HG02973 (cell line): ENCODE measurements around the gene NRCAM.
A peak's percentile ranks its signal among the peaks of the same experiment; 100 is the strongest.

ENCODE experiments used
- ATAC-seq: cut with Tn5 transposase; IDR thresholded peaks from one replicate; pipeline ENCODE4 v1.9.1; 2021; ENCODE audit warnings: moderate library complexity; ENCODE audit not compliant: unreplicated experiment

NRCAM gene

DNA sequence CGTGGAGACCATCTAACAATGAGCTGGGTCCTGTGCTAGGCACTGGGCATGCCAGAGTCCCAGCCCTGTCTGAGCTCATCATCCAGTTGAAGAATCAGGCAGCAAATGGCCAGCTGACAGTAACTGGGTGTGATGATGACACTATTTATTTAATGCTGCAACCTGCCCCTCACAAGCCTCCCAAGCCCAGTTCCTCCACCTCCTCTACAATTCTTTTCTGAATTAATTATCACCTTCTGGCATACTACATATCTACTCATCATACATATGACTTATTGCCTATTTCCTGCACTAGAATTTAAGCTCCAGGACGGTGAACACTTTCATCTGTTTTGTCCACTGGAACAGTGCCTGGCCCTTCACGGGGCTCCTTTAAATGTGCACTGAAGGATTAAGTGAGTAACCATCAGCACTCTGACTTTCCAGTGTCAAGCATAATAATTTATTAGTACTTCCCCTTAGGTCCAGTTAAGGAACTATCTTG, 229.4 kb downstream of the NRCAM start:
- ATAC-seq = no peak

DNA sequence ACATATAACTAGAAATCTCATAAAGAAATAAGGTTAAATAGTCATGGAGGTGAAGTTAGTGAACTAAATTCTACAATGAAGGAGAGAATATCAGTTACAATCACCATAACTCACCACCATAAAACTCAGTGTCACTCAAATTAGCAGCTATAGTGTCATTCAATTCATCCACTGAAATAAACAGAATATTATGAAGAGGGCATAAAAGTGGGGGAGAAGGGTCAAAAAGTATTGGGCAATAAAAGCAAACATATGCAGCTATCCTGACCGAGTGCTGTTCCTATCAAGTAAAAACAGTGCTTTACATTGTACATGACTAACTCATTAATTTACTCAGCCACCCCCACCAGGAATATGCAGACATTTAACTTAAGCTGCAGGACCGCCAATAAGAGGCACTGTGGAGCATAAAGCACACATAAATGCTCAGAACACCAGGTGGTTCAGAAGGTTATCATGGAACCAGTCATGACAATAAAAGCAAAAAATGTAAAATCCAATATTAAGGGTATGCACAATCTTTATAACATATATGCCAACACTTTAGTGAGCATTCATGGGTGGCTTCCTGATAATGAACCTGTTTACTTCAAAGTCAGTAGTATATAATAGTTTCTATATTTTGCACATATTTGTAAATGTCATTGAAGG, 230.6 kb downstream of the NRCAM start:
- no peak for ATAC-seq

DNA sequence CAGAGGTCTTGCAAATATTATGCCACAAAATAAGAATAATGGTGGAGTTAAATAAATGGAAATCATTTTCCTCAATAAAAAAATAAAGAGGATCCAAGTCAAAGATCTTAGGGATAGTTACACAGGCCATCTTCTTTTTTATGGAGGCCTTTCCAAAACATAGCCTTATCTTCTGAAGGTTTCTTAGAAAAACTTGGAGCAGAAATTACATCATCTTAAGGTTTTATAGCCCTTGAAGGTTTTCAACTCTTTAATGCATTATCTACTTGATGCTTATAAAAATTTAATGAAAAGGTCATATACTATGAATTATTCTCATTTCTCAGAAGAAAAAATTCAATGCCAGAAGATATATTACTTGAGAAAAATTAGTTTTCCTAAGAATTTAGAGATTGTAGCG, 231.8 kb downstream of the NRCAM start:
- no peak for ATAC-seq

DNA sequence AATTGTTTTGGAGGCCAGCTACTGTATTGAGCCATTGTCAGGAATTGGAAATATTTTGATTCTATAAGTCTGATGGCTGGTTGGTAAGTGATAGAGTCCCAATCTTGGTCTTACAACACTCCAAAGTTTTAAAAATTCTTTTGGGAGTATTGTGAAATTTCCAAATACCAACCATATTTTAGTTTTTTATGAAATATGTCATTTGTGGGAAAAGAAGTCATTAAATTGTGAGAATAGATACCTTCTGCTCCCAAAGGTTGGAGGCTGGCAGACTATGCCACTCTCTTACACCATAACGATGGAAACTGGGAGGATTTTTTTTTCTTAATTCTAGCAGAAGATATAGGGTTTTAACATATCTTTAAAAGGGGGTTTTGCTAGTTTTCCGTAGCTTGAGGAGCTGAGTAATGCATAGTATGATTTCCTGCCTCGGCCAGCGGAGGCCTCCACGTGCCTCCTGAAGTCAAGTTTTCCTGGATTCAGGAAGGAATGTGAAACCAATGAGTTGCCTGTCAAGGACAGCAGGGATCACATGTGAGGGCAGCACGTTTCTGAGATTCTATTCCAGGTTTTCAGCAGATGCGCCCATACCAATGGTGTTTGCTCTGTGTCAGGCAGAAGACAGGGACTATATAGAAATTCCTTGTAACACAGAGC, 233.9 kb downstream of the NRCAM start:
- no peak for ATAC-seq

DNA sequence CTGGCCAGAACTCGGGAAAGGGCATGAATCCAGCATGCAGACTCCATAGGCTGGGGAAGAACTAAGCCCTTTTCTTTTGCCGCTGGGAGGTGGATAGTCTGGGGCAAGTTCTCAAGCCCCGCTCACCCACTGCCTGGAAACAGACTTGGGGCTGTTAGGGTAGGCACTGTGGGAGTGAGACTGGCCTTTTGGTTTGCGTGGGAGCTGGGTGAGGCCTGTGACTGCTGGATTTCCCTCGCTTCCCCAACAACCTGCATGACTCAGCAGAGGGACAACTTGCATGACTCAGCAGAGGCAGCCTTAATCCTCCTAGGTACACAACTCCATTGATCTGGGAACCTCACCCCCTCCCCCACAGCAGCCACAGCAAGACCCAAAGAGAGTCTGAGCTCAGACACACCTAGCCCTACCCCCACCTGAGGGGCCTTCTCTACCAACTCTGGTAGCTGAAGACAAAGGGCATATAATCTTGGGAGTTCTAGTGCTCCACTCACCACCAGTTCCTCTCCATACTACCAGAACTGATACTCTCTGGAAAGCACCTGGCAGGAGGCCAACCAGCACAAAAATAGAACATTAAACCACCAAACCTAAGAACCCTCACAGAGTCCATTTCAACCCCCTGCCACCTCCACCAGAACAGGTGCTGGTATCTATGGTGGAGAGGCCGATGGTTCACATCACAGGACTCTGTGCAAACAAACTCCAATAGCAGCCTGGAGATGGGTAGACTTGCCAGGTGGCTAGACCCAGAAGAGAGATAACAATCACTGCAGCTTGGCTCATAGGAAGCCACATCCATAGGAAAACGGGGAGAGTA, 244.6 kb downstream of the NRCAM start:
- peak; percentile 76 for ATAC-seq

DNA sequence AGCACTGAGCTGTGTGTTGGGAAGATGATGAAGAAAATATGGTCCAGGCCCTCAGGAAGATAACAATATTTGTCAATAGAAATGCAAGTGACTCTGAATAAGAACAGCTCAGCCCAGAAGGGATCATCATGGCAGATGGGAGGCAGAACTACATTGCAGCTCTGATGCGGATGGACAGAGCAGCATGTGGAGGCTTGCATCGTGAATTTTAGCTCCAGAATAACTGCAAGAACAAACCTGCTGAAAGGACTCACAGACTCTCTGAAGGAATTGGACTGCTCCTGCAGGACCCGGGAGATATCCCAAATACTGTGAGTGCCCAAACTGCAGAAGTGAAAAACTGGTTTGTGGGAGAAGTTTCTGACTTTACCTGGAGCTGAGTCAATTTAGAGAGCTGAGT, 245.4 kb downstream of the NRCAM start:
- no peak for ATAC-seq

DNA sequence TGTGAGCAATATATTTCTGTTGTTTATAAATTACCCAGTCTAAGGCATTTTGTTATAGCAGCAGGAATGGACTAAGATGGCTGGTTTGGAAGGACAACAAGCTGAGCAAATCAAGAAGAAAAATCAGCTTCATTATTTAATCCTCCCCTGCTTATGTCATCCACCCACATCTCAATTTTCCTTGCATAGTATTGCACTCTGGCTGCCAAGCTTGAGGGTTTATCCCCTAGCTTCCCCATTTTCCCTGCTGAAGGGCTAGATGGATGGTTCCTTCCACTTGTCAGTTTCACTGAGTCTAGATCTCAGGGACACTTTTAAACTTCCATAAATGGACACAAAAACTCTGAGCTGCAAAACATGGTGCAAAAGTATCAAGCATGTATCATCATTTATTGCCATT, 250.9 kb downstream of the NRCAM start:
- no peak for ATAC-seq

DNA sequence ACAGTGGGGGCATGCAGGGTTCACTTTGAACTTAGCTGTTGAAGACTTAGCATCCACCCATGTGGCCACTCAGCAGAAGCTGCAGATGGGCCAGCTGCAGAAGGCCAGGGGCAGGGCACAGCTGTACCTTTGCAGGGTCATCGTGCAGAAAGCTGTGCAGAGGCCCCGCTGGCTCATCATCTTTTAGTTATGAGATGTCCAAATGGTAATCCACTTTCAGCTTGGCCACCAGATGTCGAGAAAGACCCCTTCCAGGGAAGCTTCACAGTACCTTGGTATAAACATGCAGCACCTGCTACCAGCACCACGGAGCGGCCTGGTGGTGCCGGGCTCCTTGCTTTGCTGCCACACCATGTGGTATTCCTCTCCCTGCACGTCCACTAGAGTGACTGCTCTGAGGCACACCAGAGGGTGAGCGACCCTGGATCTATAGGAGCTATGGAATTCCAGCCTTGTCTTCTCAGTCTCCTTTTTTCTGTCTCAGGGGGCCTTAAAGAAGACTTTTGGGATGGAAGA, 251.9 kb downstream of the NRCAM start:
- no peak for ATAC-seq

DNA sequence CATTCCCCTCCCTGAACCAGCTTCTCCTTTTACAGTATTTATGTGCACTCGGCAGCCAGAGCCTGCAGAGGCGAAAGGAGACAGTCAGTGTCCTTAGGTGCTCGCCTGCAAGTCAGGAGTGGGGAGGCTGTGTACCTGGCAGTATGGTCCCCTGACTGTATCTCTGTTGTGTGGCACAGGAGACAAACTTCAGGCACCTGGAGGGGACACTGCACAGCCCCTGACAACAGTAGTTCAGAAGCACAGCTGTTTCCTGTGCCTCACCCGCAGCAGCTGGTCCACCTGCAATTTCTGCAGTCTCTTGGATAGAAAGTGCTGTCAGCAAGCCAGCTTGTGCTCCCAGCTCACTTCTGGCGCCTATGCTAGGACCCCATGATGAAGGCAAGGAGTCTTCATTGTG, 252.7 kb downstream of the NRCAM start:
- ATAC-seq = no peak

DNA sequence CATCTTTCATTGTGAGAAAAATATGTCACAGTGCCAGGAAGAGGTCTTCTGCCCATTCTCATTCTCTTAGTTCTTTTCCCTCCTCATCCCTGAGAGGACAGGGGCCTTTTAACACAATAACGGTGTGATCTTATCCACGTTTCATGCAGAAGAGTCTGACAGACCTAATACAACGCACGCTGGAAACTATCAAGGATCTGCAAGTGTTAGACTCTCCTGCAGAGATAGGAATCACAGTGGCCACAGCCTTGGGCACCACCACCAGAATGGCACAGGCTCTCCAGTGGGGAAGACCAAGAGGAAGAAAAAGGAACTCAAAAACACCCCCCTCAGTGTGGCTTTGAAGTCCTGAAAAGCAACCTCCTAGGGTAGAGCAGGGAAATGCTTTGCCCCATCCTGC, 253.5 kb downstream of the NRCAM start:
- no peak for ATAC-seq

DNA sequence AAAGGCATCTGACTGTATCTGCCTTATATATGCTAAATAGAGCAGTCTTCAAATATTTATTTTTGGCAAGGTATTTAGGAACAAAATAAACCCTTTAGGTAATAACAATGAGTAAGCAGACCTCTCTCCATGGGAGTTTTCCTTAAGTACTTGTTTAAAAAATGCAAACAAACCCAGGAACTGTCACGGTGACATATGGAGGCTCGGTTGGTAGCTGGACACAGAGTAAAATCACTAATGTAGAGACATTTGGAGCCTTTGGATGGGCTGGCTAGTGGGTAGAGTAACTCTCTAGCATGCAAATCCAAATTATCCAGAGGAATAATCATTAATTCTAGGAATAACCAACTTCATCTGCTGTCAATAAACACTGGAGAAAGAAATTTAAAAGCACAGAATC, 254.5 kb downstream of the NRCAM start:
- ATAC-seq = no peak

DNA sequence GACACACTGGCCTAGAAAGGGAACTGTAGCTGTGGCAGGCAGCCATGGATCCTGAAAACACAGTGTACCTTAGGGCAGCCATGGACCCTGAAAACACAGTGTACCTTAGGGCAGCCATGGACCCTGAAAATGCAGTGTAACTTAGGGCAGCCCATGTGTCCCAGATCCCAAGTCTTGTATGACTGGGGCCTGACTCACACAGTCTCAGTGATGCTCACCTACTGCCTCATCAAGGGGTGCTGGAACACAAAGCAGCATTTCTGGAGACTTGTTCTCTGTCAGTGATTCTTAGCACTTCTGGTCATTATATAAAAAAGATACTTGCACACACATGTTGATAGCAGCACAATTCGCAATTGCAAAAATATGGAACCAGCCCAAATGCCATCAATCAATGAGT, 255.9 kb downstream of the NRCAM start:
- ATAC-seq = no peak

DNA sequence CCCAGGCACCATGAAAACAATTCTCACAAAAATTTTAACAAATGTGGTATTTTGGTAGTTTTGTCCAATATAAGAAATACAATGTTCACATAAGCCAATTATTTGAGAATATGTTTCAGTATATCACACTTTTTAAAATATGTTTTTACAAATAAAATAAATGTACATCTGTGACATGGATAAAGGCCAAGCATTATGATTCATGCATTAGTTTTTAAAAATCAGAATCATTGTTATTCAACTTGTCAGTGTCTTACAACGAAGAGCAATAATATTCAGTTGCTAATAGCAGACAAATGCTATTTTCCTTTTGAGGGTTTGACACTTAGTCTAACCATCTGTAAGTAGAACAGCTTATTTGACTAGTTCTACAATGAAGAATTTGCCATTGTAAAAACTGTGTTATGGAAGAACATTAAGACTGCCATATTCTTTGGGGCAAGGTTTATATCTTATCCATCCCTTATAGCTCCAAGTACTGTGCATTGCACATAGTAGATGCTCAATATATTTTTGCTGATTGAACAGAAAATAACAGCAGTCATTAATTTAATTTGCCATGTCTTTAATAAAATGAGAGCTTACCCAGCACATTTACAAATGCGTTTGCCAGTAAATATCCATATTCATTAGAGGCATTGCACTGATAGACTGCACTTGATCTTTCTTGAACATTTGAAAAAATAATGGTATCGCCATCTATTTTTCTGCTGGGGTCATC, 258.7 kb downstream of the NRCAM start:
- ATAC-seq = no peak

DNA sequence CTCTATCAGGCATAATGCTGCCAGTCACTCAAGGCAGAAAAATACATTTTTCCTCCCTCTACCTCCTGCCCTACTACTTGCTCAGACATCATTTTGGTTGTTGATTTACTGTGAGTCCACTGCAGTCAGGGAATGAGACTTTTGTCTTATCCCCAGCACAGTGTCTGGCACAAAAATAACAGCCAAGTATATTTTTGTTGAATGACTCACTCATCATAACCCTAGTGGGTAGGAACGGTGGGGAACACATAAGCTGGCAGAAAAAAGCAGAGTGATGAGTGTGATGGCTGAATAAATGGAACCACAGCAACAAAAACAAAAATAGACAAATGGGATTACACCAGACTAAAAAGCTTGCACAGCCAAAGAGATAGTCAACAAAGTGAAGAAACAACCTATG, 260.2 kb downstream of the NRCAM start:
- ATAC-seq = no peak

DNA sequence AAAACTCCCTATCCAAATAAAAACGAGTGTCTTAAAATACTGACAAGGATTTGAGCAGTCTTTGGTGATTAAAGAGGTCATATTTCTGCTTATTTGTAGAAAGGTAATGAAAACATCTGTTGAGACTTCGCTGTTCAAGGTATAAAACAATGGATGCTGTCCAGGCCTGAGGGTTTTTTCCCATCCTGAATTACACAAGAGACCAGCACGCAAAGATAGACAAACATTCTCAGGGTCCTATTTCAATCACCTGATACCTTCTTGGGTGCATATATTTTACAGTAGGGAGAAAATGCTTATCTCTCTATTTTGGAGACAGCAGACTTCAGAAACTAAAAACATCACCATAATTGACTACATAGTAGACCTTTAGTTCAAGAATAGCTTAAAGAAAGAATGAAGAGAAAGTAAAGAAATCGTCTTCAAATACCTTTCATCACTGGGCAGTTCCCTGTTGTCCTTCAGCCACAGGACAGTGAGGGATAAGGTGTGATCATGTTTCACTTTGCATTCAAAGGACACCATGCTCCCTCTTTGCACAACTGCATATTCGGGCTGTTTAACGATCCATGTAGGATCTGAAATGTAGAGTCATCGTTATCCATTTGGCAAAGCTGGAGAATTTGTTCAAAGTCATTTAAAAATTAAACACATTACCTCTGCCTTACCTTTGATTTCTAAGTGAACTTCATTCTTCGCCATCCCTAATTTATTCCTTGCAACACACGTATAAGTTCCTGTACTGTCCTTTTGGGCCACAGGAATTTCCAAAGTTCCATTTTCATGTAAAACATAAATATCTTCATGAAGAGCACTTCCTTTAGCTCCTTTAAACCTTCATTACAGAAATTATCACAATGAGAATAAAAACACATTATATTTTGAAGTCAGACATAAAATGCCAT, 262.4 kb downstream of the NRCAM start:
- no peak for ATAC-seq

DNA sequence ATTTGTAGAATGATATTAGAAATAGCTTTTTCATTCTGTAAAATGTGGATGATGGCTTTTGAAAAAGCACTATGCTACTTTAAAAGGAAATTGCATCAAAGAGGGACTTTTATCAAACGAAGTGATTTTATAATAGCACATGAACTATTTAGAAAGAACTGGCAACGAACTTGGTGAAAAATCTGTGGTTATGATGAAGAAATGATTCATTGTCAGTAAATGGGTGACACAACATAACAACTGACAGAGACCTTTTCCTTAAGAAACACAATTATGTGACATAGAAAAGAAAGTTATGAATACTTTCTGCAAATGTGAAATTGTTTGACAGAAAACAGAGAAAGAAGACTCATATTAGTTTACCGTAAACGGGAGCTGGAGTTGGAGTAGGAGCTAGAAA, 265.3 kb downstream of the NRCAM start:
- no peak for ATAC-seq

DNA sequence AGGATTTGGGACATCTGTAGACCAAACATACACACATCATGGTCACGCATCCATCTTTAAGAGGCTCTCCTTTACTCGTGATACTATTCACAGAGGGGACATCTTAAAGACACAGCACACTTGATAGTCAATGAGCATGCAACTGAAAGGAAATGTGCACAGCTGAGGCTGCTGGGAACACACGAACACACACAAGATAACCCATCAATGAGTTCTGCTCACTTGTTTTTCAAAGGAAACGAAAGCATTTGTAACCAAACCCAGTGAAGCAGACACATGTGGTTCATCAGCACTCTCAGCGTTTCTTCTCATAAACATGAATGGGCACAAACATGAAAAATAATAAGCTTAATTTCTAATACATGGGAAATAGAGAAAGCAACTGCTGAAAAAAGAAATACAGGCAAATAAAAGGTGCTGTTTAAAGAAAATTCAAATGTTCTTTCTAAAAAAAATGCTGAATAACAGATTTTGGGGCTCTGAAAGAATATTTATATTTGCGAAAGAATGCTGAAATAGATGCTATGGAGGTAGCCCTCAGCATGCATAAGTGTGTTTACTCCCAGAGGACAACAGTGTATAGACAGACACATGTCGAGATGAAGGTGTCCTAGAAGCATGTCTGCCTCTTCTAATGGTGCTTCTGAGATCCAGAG, 266.4 kb downstream of the NRCAM start:
- peak; percentile 91 for ATAC-seq

DNA sequence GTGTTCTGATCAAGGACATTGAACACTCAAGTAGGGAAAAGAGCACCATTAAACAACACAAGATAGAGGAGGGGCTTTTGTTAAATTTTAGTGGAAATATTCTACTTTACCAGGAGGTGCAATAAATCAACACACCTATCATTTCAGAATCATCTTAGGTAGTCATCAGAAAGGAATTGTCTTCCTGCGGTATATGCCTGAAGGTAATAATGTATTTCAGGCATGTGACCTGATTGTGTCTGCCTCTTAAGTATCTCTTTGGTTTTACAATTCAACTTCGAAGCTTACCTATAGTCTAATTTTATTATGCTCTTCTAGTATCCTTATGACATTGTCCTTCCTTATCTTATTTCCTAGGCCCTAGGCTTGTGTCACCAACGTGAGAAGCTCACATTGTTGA, 267.5 kb downstream of the NRCAM start:
- ATAC-seq = no peak
